Parathyroid adenoma (tissue), 2 donors: ENCODE data around the gene LRRC36.

Experiments used
- H2AFZ ChIP-seq: fragments of 300-600 bp; sonication (generic); one replicate; pipeline ENCODE4 v1.7.0; 2017; ENCODE audit warnings: antibody characterized with exemption, mild to moderate bottlenecking
- H3K27ac ChIP-seq: fragments of 300-600 bp; sonication (generic); one replicate; pipeline ENCODE4 v1.7.0; 2017
- H3K27me3 ChIP-seq: fragments of 300-600 bp; sonication (generic); one replicate; pipeline ENCODE4 v1.7.0; 2017; ENCODE audit warnings: low read length; ENCODE audit not compliant: control insufficient read depth, insufficient read depth
- H3K36me3 ChIP-seq: fragments of 300-600 bp; sonication (generic); one replicate; pipeline ENCODE4 v1.7.0; 2017; ENCODE audit warnings: low read length; ENCODE audit not compliant: control insufficient read depth, insufficient read depth
- H3K4me1 ChIP-seq: fragments of 300-600 bp; sonication (generic); one replicate; pipeline ENCODE4 v1.7.0; 2017; ENCODE audit warnings: control low read depth
- H3K4me2 ChIP-seq: fragments of 300-600 bp; sonication (generic); one replicate; pipeline ENCODE4 v1.7.0; 2017; ENCODE audit warnings: low read length
- H3K4me3 ChIP-seq: fragments of 300-600 bp; sonication (generic); one replicate; pipeline ENCODE4 v1.7.0; 2017; ENCODE audit warnings: low read depth, low read length
- H3K79me2 ChIP-seq: fragments of 300-600 bp; sonication (generic); one replicate; pipeline ENCODE4 v1.7.0; 2017; ENCODE audit warnings: control low read depth
- H3K9ac ChIP-seq: fragments of 300-600 bp; sonication (generic); one replicate; pipeline ENCODE4 v1.7.0; 2017; ENCODE audit warnings: mild to moderate bottlenecking
- H3K9me3 ChIP-seq: fragments of 300-600 bp; sonication (generic); one replicate; pipeline ENCODE4 v1.7.0; 2017; ENCODE audit warnings: low read length; ENCODE audit not compliant: control insufficient read depth
- TF ChIP-seq, protein P1 (sequence below): fragments of 300-600 bp; sonication (generic); IDR thresholded peaks from one replicate; pipeline ENCODE4 v1.7.0; 2017; ENCODE audit warnings: antibody characterized with exemption, mild to moderate bottlenecking
- donor health status: primary hyperparathyroidism.

The LRRC36 gene

DNA sequence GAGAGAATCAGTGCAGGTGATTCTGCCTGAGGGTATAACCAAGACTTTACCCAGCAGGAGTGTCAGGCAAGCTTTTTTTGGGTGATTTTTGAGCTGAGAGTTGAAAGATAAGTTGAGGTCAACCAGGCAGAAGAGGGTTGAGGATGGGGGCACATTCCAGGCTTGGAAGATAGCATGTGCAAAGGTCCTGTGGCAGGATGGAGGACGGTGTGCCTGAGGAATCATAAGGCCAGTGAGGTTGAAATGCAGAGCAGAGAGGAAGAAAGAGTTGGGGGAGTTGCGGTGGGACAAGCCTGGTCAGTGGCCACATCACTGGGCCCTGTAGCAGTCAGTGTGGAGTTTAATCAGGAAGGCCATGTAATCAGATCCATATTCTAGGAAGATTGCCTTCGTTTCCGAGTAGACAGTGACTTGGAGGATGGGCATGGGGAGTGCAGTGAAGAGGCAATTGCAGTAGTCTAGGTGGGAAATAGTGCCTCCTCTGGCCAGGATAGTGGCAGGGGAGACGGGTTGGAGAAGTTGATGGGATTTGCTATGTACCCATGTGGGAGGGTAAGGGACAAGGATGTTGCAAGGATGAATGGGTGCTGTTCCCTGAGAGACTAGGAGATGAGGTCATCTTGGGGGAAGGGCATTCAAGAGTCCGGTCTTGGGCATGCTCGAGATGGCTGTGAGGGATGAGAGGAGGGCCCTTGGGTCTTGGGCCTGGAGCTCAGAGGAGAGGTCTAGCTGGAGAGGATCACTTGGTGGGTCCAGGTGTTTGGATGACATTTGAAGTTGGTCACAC is 43.4 kb upstream of the LRRC36 start:
- H3K4me3 ChIP-seq = no peak overlapping the region
- no peaks in the 10 kb centered on the region for H3K79me2 ChIP-seq
- H3K36me3 ChIP-seq = no peaks in the 10 kb centered on the region
- no peak overlapping the region for H2AFZ ChIP-seq
- H3K27ac ChIP-seq = no peak overlapping the region
- H3K9ac ChIP-seq = no peak overlapping the region
- TF ChIP-seq, protein P1, sequence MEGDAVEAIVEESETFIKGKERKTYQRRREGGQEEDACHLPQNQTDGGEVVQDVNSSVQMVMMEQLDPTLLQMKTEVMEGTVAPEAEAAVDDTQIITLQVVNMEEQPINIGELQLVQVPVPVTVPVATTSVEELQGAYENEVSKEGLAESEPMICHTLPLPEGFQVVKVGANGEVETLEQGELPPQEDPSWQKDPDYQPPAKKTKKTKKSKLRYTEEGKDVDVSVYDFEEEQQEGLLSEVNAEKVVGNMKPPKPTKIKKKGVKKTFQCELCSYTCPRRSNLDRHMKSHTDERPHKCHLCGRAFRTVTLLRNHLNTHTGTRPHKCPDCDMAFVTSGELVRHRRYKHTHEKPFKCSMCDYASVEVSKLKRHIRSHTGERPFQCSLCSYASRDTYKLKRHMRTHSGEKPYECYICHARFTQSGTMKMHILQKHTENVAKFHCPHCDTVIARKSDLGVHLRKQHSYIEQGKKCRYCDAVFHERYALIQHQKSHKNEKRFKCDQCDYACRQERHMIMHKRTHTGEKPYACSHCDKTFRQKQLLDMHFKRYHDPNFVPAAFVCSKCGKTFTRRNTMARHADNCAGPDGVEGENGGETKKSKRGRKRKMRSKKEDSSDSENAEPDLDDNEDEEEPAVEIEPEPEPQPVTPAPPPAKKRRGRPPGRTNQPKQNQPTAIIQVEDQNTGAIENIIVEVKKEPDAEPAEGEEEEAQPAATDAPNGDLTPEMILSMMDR = no peak
- H3K4me2 ChIP-seq = no peak overlapping the region
- peaks cover 7% of the 10 kb centered on the region for H3K4me1 ChIP-seq
- H3K9me3 ChIP-seq = no peaks in the 10 kb centered on the region
- no peaks in the 10 kb centered on the region for H3K27me3 ChIP-seq

GRCh38 chr16:67283826-67284555 is 42.6 kb upstream of the LRRC36 start:
- H3K4me3 ChIP-seq = no peak overlapping the region
- H3K36me3 ChIP-seq = no peaks in the 10 kb centered on the region
- TF ChIP-seq, protein P1 = no peak
- no peaks in the 10 kb centered on the region for H3K79me2 ChIP-seq
- H3K4me2 ChIP-seq = no peak overlapping the region
- H2AFZ ChIP-seq = no peak overlapping the region
- H3K27ac ChIP-seq = peak overlapping the region; percentile 15
- no peaks in the 10 kb centered on the region for H3K27me3 ChIP-seq
- H3K4me1 ChIP-seq = peaks cover 7% of the 10 kb centered on the region
- H3K9ac ChIP-seq = no peak overlapping the region
- H3K9me3 ChIP-seq = no peaks in the 10 kb centered on the region

GRCh38 chr16:67284699-67285646 is 41.6 kb upstream of the LRRC36 start:
- Histone ChIP-seq H3K36me3 (no peaks in the 10 kb centered on the region), H2AFZ (peak overlapping the region; percentile 79), H3K4me2 (peak overlapping the region; percentile 27), H3K4me1 (peaks cover 7% of the 10 kb centered on the region), H3K27ac (peak overlapping the region; percentile 15), H3K79me2 (no peaks in the 10 kb centered on the region), H3K27me3 (no peaks in the 10 kb centered on the region), H3K9me3 (no peaks in the 10 kb centered on the region), H3K9ac (no peak overlapping the region), H3K4me3 (no peak overlapping the region)
- TF ChIP-seq, protein P1 = peak; percentile 81

- no peaks in the 10 kb centered on the region for H3K79me2 ChIP-seq
- TF ChIP-seq, protein P1 = no peak
- no peaks in the 10 kb centered on the region for H3K36me3 ChIP-seq
- no peak overlapping the region for H3K27ac ChIP-seq
- no peak overlapping the region for H3K9ac ChIP-seq
- no peak overlapping the region for H2AFZ ChIP-seq
- no peaks in the 10 kb centered on the region for H3K27me3 ChIP-seq
- no peak overlapping the region for H3K4me2 ChIP-seq
- peaks cover 7% of the 10 kb centered on the region for H3K4me1 ChIP-seq
- H3K4me3 ChIP-seq = no peak overlapping the region
- H3K9me3 ChIP-seq = no peaks in the 10 kb centered on the region
Measured at GRCh38 chr16:67286441-67287235, 40.0 kb upstream of the LRRC36 start.
